Body of pancreas (tissue), 4 donors: ENCODE data around the gene HMOX2. TPM values are rescaled to one million over a fixed set of nuclear protein-coding genes. Genes with fewer than 3 reads are reported as not detected.
A peak's percentile ranks its signal among the peaks of the same experiment; 100 is the strongest.

Source experiments
- ATAC-seq: fragments of 150-250 bp; one replicate; pipeline ENCODE4 v1.9.1; 2016
- DNase-seq, 4 donors: peaks; one replicate each; pipeline ENCODE4 v3.0.0-alpha.2; 2019
- H3K27ac ChIP-seq, 4 donors: fragments of 200-600 bp; sonication (generic); 1 replicate in 3 of 4; 2 replicates in 1 of 4; pipeline versions ENCODE4 v1.5.1 to v1.6.1; 2016 to 2019; ENCODE audit warnings: mild to moderate bottlenecking in 1 of 4, mixed read lengths in 1 of 4, moderate library complexity in 1 of 4
- H3K27me3 ChIP-seq, 2 donors: fragments of 200-600 bp; sonication (generic); one replicate each; pipeline ENCODE4 v1.6.0; 2016; ENCODE audit warnings: mild to moderate bottlenecking in 1 of 2
- H3K36me3 ChIP-seq, 2 donors: fragments of 200-600 bp; sonication (generic); replicated peaks in 1 of 2; 2 replicates each; pipeline ENCODE4 v1.5.1; 2016; ENCODE audit warnings: low read depth in 2 of 2; ENCODE audit not compliant: insufficient read depth in 1 of 2
- H3K4me1 ChIP-seq: fragments of 200-600 bp; sonication (generic); one replicate; pipeline ENCODE4 v1.6.0; 2016
- H3K4me3 ChIP-seq, 2 donors: fragments of 200-600 bp; sonication (generic); 1 replicate in 1 of 2; 2 replicates in 1 of 2; pipeline ENCODE4 v1.5.1; 2016 to 2019
- H3K9me3 ChIP-seq, 3 donors: fragments of 200-600 bp; sonication (generic); 1 replicate in 2 of 3; 2 replicates in 1 of 3; pipeline ENCODE4 v1.5.1; 2016
- POLR2A ChIP-seq, 3 donors: fragments of 450-650 bp; IDR thresholded peaks; one replicate each; pipeline ENCODE4 v1.6.1; 2016; ENCODE audit warnings: antibody characterized with exemption in 3 of 3, mild to moderate bottlenecking in 2 of 3
- WGBS, 2 donors: methylation state at CpG; one replicate each; pipeline ENCODE4 v1.1.5; 2017; 5-methylcytosine and 5-hydroxymethylcytosine counted together
- intact Hi-C: fragments of 100-400 bp; cut with DNase I; formaldehyde crosslinking; loops from one replicate; pipeline ENCODE4 v1.15.1; 2023
- total RNA-seq, 2 donors: library from RNA; depleted of rRNA; stranded (reverse); fragments of >200 nt; gene quantifications; one replicate each; pipeline ENCODE4 v1.1.0, GENCODE V29; 2016
- TF ChIP-seq, protein P1 (sequence below), 7 experiments: fragments of 450-650 bp in 4 of 7; fragments of 200-600 bp in 3 of 7; sonication (generic) in 3 of 7; IDR thresholded peaks; one replicate each; pipeline ENCODE4 v1.5.1; 2016 to 2019; ENCODE audit warnings: antibody characterized with exemption in 7 of 7

Gene HMOX2
- total RNA-seq, 2 donors from 2014 or later, result 18.4 to 115 TPM

- 61 to 63% methylated on average over 11 to 12 of the region's 12 CpGs for WGBS, 2 donors
- peak; percentile 41 for ATAC-seq
- DNase-seq, result peak in 3 of 4 donors; percentile 44 to 57 (median 49)
Measured at GRCh38 chr16:4517812-4518680, 41.8 kb downstream of the HMOX2 start.

DNA sequence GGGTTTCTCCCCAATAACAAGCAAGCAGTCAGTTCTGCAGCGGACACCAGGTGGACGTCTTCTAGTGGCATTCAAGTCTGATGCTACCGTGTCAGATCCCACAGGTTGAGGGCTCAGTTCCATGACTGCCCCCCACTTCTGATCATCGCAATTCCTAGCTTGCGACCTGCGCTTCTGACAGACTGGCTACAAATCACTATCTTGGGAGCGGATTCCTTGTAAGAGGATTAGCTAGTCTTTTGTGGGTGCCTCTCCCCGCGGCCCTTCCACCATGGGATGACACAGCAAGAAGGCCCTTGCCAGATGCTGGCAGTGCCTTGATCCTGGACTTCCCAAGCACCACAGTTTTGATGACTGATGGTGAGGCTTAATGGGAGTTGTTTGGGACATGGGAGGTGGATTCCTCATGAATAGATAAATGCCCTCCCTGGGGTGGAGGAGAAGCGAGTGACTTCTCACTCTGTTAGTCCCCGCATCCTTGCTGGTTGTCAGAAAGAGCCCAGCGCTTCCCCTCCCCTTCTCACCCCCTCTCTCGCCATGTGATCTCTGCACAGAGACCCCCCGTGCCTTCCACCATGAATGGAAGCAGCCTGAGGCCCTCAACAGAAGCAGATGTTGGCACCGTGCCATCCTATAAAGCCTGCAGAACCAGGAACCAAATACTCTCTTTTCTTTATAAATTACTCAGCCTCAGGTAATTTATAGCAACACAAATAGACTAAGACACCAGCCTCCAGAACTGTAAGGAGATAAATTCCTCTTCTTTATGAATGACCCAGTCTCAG is 43.3 kb downstream of the HMOX2 start:
- Histone ChIP-seq H3K4me1 (peaks cover 22% of the 10 kb centered on the region), H3K9me3 (no peaks in the 10 kb centered on the region), H3K27me3 (no peaks in the 10 kb centered on the region), H3K36me3 (no peaks in the 10 kb centered on the region), H3K4me3 (no peak overlapping the region), H3K27ac (no peak overlapping the region)
- TF ChIP-seq, protein P1, sequence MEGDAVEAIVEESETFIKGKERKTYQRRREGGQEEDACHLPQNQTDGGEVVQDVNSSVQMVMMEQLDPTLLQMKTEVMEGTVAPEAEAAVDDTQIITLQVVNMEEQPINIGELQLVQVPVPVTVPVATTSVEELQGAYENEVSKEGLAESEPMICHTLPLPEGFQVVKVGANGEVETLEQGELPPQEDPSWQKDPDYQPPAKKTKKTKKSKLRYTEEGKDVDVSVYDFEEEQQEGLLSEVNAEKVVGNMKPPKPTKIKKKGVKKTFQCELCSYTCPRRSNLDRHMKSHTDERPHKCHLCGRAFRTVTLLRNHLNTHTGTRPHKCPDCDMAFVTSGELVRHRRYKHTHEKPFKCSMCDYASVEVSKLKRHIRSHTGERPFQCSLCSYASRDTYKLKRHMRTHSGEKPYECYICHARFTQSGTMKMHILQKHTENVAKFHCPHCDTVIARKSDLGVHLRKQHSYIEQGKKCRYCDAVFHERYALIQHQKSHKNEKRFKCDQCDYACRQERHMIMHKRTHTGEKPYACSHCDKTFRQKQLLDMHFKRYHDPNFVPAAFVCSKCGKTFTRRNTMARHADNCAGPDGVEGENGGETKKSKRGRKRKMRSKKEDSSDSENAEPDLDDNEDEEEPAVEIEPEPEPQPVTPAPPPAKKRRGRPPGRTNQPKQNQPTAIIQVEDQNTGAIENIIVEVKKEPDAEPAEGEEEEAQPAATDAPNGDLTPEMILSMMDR (IDR thresholded peaks at IDR 0.05), result no peak
- TF ChIP-seq POLR2A (IDR thresholded peaks at IDR 0.05), result no peak
- intact Hi-C loops, result loop anchor here (10.0 kb wide), 1 partner anchor 65 kb away; no protein-coding TSS in a partner anchor
- 82% methylated on average over 13 to 15 of the region's 15 CpGs for WGBS, 2 donors
- DNase-seq, result no peak
- ATAC-seq, result no peak

More at GRCh38 chr16:4517812-4518680, 41.8 kb downstream of the HMOX2 start:
- H3K27me3 ChIP-seq, result no peaks in the 10 kb centered on the region
- intact Hi-C loops, result loop anchor here (10.0 kb wide), 1 partner anchor 67 kb away; no protein-coding TSS in a partner anchor
- H3K4me3 ChIP-seq, result no peak overlapping the region
- H3K9me3 ChIP-seq, result no peaks in the 10 kb centered on the region
- TF ChIP-seq, protein P1 (IDR thresholded peaks at IDR 0.05), result peak; percentile 35 to 71 (median 55)
- no peak for TF ChIP-seq POLR2A (IDR thresholded peaks at IDR 0.05)
- H3K4me1 ChIP-seq, result peaks cover 23% of the 10 kb centered on the region
- H3K27ac ChIP-seq, result no peak overlapping the region
- H3K36me3 ChIP-seq, result no peaks in the 10 kb centered on the region

- Histone ChIP-seq H3K27ac (no peak overlapping the region), H3K27me3 (no peaks in the 10 kb centered on the region), H3K36me3 (no peaks in the 10 kb centered on the region), H3K4me3 (no peak overlapping the region), H3K4me1 (peaks cover 26% of the 10 kb centered on the region), H3K9me3 (no peaks in the 10 kb centered on the region)
- intact Hi-C loops, result no loop called here
- WGBS, 2 donors, result 70 to 79% methylated on average over 7 of the region's 7 CpGs
- DNase-seq (no peak), ATAC-seq (no peak)
- no peak for TF ChIP-seq POLR2A (IDR thresholded peaks at IDR 0.05)
- TF ChIP-seq, protein P1 (IDR thresholded peaks at IDR 0.05), result no peak
Measured at GRCh38 chr16:4520913-4521312, 44.7 kb downstream of the HMOX2 start.

GRCh38 chr16:4522051-4522581 is 45.9 kb downstream of the HMOX2 start:
- Histone ChIP-seq H3K27me3 (no peaks in the 10 kb centered on the region), H3K36me3 (no peaks in the 10 kb centered on the region), H3K4me3 (no peak overlapping the region), H3K27ac (peak overlapping the region in 1 of 4 donors; percentile 14), H3K9me3 (no peaks in the 10 kb centered on the region), H3K4me1 (peaks cover 27% of the 10 kb centered on the region)
- no peak for TF ChIP-seq POLR2A (IDR thresholded peaks at IDR 0.05)
- 37 to 54% methylated on average over 3 to 8 of the region's 8 CpGs for WGBS, 2 donors
- no peak for ATAC-seq
- intact Hi-C loops, result no loop called here
- DNase-seq, result peak in 3 of 4 donors; percentile 65 to 71 (median 71)

- no peak overlapping the region for H3K4me3 ChIP-seq
- H3K4me1 ChIP-seq, result peaks cover 28% of the 10 kb centered on the region
- peak overlapping the region in 2 of 4 donors; percentile 29 to 32 for H3K27ac ChIP-seq
- WGBS, 2 donors, result 79 to 81% methylated on average over 3 to 4 of the region's 4 CpGs
- DNase-seq (no peak), ATAC-seq (no peak)
- H3K9me3 ChIP-seq, result no peaks in the 10 kb centered on the region
- TF ChIP-seq, protein P1 (IDR thresholded peaks at IDR 0.05), result no peak
- TF ChIP-seq POLR2A (IDR thresholded peaks at IDR 0.05), result no peak
- H3K36me3 ChIP-seq, result no peaks in the 10 kb centered on the region
- intact Hi-C loops, result no loop called here
- no peaks in the 10 kb centered on the region for H3K27me3 ChIP-seq
Measured at GRCh38 chr16:4523686-4524085, 47.5 kb downstream of the HMOX2 start.
